Measurements from ENCODE around the gene OSBP2. TPM values are rescaled to one million over a fixed set of nuclear protein-coding genes. Genes with fewer than 3 reads are reported as not detected.

The OSBP2 gene
- total RNA-seq, 1 donor from 2014 or later: 2.1 TPM

- Mint-ChIP-seq H3K36me3 (ENCODE audit: low read depth) (no peaks in the 10 kb centered on the region), H3K27me3 (ENCODE audit: low read depth) (no peaks in the 10 kb centered on the region), H3K27ac (no peak overlapping the region), H3K9me3 (no peaks in the 10 kb centered on the region), H3K4me1 (ENCODE audit: low read depth) (no peaks in the 10 kb centered on the region), H3K4me3 (ENCODE audit: low read depth) (no peak overlapping the region)
- no peak for DNase-seq (ENCODE audit: low spot score)
- intact Hi-C loops (cut with micrococcal nuclease): no loop called here
These were observed 9.5 kb upstream of the OSBP2 start for GRCh38 chr22:30685178-30685577.

DNA sequence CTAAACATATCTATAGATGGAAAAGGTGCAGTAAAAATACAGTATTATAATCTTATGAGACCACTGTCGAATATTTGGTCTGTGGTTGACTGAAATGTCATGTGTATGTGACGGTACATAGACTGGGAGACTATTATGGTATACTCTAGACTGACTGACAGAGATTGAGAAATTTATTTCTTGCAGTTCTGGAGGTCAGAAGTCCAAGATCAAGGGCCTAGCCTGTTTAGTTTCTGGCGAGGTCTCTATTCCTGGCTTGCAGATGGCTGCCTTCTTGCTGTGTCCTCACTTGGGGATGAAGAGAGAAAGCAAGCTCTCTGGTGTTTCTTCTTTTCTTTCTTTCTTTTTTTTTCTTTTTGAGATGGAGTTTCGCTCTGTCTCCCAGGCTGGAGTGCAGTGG lies 7.3 kb upstream of the OSBP2 start:
- Mint-ChIP-seq H3K4me1 (ENCODE audit: low read depth) (no peaks in the 10 kb centered on the region), H3K9me3 (no peaks in the 10 kb centered on the region), H3K27ac (no peak overlapping the region), H3K4me3 (ENCODE audit: low read depth) (no peak overlapping the region), H3K27me3 (ENCODE audit: low read depth) (peaks cover 1% of the 10 kb centered on the region), H3K36me3 (ENCODE audit: low read depth) (no peaks in the 10 kb centered on the region)
- DNase-seq (ENCODE audit: low spot score): no peak
- intact Hi-C loops (cut with micrococcal nuclease): no loop called here

GRCh38 chr22:30689622-30690021 lies 5.1 kb upstream of the OSBP2 start:
- intact Hi-C loops (cut with micrococcal nuclease): loop anchor here (5.0 kb wide), 1 partner anchor 53 kb away; no protein-coding TSS in a partner anchor
- Mint-ChIP-seq H3K36me3 (ENCODE audit: low read depth) (no peaks in the 10 kb centered on the region), H3K4me3 (ENCODE audit: low read depth) (no peak overlapping the region), H3K27ac (no peak overlapping the region), H3K9me3 (no peaks in the 10 kb centered on the region), H3K27me3 (ENCODE audit: low read depth) (peaks cover 8% of the 10 kb centered on the region), H3K4me1 (ENCODE audit: low read depth) (peaks cover 3% of the 10 kb centered on the region)
- no peak for DNase-seq (ENCODE audit: low spot score)

DNA sequence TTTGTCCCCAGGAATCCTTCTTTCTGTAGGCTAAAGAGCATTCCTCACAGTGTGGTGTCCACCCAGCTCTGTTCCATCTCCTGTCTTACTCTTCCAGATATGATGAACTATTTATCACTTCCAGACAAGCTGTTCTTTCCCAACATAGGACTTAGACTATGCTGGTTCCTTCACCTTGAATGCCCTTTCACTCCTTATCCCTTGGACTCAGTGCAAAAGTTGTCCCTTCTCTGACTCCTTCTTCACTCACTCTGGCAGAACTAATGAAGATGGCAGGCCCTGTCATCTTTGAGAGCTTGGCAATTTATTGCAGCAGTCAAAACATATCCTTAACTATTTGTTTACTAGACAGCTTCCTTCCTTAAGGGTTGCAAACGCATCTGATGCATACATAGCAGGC lies 3.5 kb upstream of the OSBP2 start:
- no peak for DNase-seq (ENCODE audit: low spot score)
- Mint-ChIP-seq H3K27me3 (ENCODE audit: low read depth) (peaks cover 13% of the 10 kb centered on the region), H3K36me3 (ENCODE audit: low read depth) (no peaks in the 10 kb centered on the region), H3K27ac (no peak overlapping the region), H3K9me3 (no peaks in the 10 kb centered on the region), H3K4me3 (ENCODE audit: low read depth) (no peak overlapping the region), H3K4me1 (ENCODE audit: low read depth) (peaks cover 8% of the 10 kb centered on the region)
- intact Hi-C loops (cut with micrococcal nuclease): loop anchor here (5.0 kb wide), 1 partner anchor 51 kb away; no protein-coding TSS in a partner anchor

DNA sequence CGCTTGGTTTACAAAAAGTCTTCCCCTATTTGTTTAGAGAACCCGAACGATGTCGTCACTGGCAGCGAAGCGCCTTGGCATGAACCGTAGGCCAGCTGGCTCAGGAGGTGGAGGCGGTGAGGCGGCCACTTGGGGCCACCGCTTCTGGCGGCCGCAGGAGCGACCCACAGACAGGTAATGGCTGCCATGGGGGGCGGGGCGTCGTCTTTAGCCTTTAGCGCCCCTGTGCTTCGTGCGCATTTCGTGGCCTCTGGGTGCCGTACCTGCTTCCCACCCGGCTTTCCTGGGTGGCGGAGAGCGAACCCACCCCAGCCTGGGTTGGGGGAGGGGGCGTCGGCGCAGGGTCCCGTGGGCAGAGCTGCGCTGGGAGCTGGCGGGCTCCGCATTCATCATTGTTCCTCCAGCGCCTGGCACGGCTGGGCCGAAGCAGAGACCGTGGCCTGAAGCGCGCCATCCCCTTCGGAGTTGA lies 469 bp upstream of the OSBP2 start:
- DNase-seq (ENCODE audit: low spot score): peak; percentile 40
- peak overlapping the region; percentile 85 for H3K4me3 Mint-ChIP-seq (ENCODE audit: low read depth)
- H3K36me3 Mint-ChIP-seq (ENCODE audit: low read depth): no peaks in the 10 kb centered on the region
- intact Hi-C loops (cut with micrococcal nuclease): loop anchor here (1.0 to 5.0 kb wide), 2 partner anchors 48 to 60 kb away; no protein-coding TSS in a partner anchor
- peak overlapping the region; percentile 74 for H3K27ac Mint-ChIP-seq
- peaks cover 16% of the 10 kb centered on the region for H3K27me3 Mint-ChIP-seq (ENCODE audit: low read depth)
- peaks cover 8% of the 10 kb centered on the region for H3K4me1 Mint-ChIP-seq (ENCODE audit: low read depth)
- no peaks in the 10 kb centered on the region for H3K9me3 Mint-ChIP-seq

GRCh38 chr22:30695351-30695851 lies 727 bp downstream of the OSBP2 start:
- intact Hi-C loops (cut with micrococcal nuclease): no loop called here
- Mint-ChIP-seq H3K4me3 (ENCODE audit: low read depth) (peak overlapping the region; percentile 61), H3K27ac (no peak overlapping the region), H3K27me3 (ENCODE audit: low read depth) (peaks cover 16% of the 10 kb centered on the region), H3K4me1 (ENCODE audit: low read depth) (peaks cover 8% of the 10 kb centered on the region), H3K36me3 (ENCODE audit: low read depth) (no peaks in the 10 kb centered on the region), H3K9me3 (no peaks in the 10 kb centered on the region)
- no peak for DNase-seq (ENCODE audit: low spot score)

- Mint-ChIP-seq H3K27me3 (ENCODE audit: low read depth) (peaks cover 14% of the 10 kb centered on the region), H3K4me3 (ENCODE audit: low read depth) (peak overlapping the region; percentile 61), H3K9me3 (no peaks in the 10 kb centered on the region), H3K4me1 (ENCODE audit: low read depth) (peaks cover 8% of the 10 kb centered on the region), H3K36me3 (ENCODE audit: low read depth) (no peaks in the 10 kb centered on the region), H3K27ac (no peak overlapping the region)
- intact Hi-C loops (cut with micrococcal nuclease): no loop called here
- no peak for DNase-seq (ENCODE audit: low spot score)
These were observed 1.4 kb downstream of the OSBP2 start for GRCh38 chr22:30695871-30696655.

- Mint-ChIP-seq H3K27me3 (ENCODE audit: low read depth) (peaks cover 13% of the 10 kb centered on the region), H3K4me3 (ENCODE audit: low read depth) (no peak overlapping the region), H3K4me1 (ENCODE audit: low read depth) (peaks cover 11% of the 10 kb centered on the region), H3K27ac (no peak overlapping the region), H3K9me3 (no peaks in the 10 kb centered on the region), H3K36me3 (ENCODE audit: low read depth) (no peaks in the 10 kb centered on the region)
- no peak for DNase-seq (ENCODE audit: low spot score)
- intact Hi-C loops (cut with micrococcal nuclease): no loop called here
These were observed 3.3 kb downstream of the OSBP2 start for GRCh38 chr22:30697975-30698374.

DNA sequence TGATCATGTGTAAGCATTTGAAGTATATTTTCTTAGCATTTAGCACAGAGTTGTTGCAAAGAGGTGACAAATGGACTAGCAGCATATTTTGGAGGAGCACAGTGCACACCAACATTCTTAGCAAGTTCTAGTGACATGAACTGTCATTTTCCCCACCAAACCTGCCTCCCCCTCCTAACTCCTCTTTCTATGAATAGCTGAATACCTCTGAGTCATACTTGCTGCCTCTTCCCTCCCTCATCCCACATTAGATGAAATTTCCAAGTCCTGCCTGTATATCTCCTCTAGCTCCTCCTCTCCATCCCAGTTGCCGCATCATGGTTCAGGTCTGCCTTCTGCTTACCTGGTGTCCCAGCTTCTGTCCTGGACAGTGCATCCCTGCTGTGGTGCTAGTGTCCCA lies 7.2 kb downstream of the OSBP2 start:
- Mint-ChIP-seq H3K4me3 (ENCODE audit: low read depth) (no peak overlapping the region), H3K36me3 (ENCODE audit: low read depth) (no peaks in the 10 kb centered on the region), H3K27me3 (ENCODE audit: low read depth) (peaks cover 2% of the 10 kb centered on the region), H3K27ac (no peak overlapping the region), H3K9me3 (no peaks in the 10 kb centered on the region), H3K4me1 (ENCODE audit: low read depth) (peaks cover 22% of the 10 kb centered on the region)
- intact Hi-C loops (cut with micrococcal nuclease): no loop called here
- DNase-seq (ENCODE audit: low spot score): no peak

DNA sequence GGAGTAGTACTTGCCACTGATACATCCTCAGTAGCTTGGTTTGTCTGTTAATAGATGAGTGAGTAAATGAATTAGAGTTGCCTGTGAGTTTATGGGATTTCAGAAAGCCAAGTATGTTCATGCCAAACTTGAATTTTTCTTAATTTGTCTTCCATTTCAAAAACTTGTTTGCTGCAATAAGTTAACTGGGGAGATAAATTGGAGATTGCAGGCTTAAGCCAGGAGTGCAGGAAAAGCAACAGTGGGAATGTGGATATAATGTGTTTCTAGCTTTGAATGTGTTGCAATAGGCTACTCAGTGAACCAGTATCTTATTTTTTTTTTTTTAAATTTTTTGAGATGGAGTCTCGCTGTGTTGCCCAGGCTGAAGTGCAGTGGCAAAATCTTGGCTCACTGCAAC lies 8.2 kb downstream of the OSBP2 start:
- no peaks in the 10 kb centered on the region for H3K36me3 Mint-ChIP-seq (ENCODE audit: low read depth)
- intact Hi-C loops (cut with micrococcal nuclease): no loop called here
- H3K27ac Mint-ChIP-seq: no peak overlapping the region
- peaks cover 23% of the 10 kb centered on the region for H3K4me1 Mint-ChIP-seq (ENCODE audit: low read depth)
- no peak for DNase-seq (ENCODE audit: low spot score)
- H3K4me3 Mint-ChIP-seq (ENCODE audit: low read depth): no peak overlapping the region
- H3K9me3 Mint-ChIP-seq: no peaks in the 10 kb centered on the region
- H3K27me3 Mint-ChIP-seq (ENCODE audit: low read depth): no peaks in the 10 kb centered on the region

DNA sequence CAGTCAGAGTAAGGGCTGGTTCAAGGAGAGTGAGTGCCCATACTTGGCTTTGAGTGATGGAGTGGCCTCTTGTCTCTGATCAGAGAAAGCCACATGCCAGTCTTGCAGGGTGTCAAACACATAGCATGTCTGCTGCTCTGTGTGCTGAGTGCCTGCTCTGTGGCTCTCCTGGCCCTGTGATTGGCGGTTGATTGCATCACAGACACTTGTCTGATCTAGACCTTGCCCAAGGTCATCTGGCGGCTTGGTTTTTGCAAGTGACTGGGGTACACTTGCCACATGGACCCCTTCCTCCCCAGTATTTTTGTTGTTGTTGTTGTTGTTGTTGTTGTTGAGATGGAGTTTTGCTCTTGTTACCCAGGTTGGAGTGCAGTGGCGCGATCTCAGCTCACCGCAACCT lies 10.3 kb downstream of the OSBP2 start:
- peaks cover 3% of the 10 kb centered on the region for H3K9me3 Mint-ChIP-seq
- H3K4me3 Mint-ChIP-seq (ENCODE audit: low read depth): no peak overlapping the region
- H3K27me3 Mint-ChIP-seq (ENCODE audit: low read depth): no peaks in the 10 kb centered on the region
- intact Hi-C loops (cut with micrococcal nuclease): loop anchor here (5.0 kb wide), 1 partner anchor 37 kb away; no protein-coding TSS in a partner anchor
- H3K4me1 Mint-ChIP-seq (ENCODE audit: low read depth): peaks cover 26% of the 10 kb centered on the region
- no peak overlapping the region for H3K27ac Mint-ChIP-seq
- no peaks in the 10 kb centered on the region for H3K36me3 Mint-ChIP-seq (ENCODE audit: low read depth)
- DNase-seq (ENCODE audit: low spot score): no peak

DNA sequence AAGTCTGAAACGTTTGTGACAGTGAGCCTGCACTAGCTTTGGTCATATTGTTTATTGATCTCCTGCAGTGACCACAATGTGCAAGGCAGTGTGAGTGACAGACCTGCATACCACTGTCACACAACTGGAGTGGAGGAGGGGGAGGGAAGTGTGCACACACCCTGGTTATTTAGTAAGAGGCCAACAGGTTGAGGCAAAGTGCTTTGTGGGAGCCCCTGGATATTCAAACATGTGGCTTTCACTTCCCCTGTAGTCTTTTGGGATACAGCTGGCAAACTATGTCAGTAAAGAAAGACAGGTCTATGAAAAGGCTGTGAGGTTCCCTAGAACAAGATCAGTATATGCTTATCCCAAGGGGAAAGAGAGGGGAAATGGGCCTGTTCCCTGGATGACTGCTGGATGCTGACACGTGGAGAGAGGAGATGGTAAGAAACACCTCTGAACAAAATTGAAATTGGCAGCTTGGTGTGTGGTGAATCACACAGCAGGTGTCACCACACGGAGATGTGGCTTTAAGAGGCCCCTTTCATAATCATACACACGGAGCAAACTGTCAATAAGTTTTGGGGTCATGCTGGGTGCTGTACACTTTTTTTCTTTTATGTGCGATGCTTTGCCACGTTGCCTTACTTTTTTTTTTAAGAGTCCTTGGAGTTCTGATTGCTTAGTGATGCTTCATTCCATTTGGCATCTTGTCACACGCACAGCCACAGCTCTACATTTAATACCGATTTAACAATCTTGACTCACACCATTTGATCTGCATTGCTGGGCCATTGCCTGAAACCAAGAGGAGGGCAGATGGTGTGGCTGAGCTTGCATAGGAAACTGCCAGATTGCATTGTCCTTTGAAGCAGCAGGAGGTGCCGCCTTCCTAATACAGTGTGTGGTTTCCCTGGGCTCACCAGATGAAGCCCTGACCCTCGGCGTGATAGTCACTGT lies 11.3 kb downstream of the OSBP2 start:
- Mint-ChIP-seq H3K9me3 (peaks cover 3% of the 10 kb centered on the region), H3K27ac (peak overlapping the region; percentile 73), H3K4me3 (ENCODE audit: low read depth) (no peak overlapping the region), H3K4me1 (ENCODE audit: low read depth) (peaks cover 31% of the 10 kb centered on the region), H3K27me3 (ENCODE audit: low read depth) (no peaks in the 10 kb centered on the region), H3K36me3 (ENCODE audit: low read depth) (no peaks in the 10 kb centered on the region)
- intact Hi-C loops (cut with micrococcal nuclease): loop anchor here (5.0 kb wide), 1 partner anchor 36 kb away; no protein-coding TSS in a partner anchor
- DNase-seq (ENCODE audit: low spot score): no peak

All from activated T-helper 2 cell treated with anti-CD3 and anti-CD28 coated beads, Interferon-gamma antibody, Interleukin-2, Interleukin-4, amounts not matched to agents 10 μg/mL and 5 μg/mL and 100 μg/mL, durations not matched to agents 14 hours and 24 hours and 36 hours (primary cell).